Stimulated activated CD4-positive, alpha-beta T cell treated with anti-CD3 and anti-CD28 coated beads, Interleukin-15, amount 100 ng/mL, for 48 hours (primary cell): ENCODE measurements around the gene RELCH.

Experiments
- DNase-seq, 2 donors: peaks; one replicate each; pipeline ENCODE4 v3.0.0-alpha.2; 2020; ENCODE audit warnings: low read depth in 2 of 2

The RELCH gene

DNA sequence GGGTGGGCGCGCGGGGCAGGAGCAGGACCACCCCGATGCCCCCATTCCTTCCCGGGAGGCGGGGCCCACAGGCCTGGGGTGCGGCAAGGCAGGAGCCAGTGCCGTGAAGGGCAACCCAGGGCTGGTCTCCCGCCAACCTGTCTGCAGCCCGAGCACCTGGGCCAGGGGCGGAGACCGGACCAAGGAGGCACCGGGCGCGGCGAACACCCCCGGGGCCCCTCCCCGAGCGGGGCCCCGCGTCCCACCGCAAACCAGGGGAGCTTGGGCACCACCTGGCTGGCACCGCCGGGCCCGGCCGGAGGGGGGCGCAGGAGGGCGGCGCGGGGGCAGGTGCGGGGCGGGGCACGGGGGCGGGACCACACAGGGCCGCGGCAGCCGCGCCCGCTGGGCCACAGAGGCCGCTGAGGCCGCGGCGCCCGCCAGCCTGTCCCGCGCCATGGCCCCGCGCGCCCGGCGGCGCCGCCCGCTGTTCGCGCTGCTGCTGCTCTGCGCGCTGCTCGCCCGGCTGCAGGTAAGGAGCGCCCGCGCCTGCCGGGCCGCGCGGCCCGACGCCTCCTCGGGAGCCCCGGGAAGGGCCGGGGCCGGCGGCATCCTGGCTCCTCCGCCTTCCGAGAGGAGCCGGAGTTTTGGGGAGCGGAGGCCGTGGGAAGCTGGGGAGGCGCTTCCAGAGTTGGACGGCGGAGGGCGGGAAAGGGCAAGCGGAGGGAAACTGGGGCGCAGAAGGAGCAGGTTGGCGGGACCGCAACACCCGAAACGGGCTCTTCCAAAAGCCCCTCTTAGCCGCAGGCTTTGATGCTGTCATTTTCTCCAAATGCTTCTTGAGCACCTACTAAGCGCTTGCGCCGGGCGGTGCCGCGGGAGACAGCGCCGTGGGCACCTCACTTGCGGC lies 138.1 kb downstream of the RELCH start, which contains the start of gene TNFRSF11A:
TNFRSF11A (plus strand) TSS at position 394 of the 889 bp plus-strand sequence; CDS start at position 437, 43 bp downstream.
- peak; percentile 31 to 59 for DNase-seq

DNA sequence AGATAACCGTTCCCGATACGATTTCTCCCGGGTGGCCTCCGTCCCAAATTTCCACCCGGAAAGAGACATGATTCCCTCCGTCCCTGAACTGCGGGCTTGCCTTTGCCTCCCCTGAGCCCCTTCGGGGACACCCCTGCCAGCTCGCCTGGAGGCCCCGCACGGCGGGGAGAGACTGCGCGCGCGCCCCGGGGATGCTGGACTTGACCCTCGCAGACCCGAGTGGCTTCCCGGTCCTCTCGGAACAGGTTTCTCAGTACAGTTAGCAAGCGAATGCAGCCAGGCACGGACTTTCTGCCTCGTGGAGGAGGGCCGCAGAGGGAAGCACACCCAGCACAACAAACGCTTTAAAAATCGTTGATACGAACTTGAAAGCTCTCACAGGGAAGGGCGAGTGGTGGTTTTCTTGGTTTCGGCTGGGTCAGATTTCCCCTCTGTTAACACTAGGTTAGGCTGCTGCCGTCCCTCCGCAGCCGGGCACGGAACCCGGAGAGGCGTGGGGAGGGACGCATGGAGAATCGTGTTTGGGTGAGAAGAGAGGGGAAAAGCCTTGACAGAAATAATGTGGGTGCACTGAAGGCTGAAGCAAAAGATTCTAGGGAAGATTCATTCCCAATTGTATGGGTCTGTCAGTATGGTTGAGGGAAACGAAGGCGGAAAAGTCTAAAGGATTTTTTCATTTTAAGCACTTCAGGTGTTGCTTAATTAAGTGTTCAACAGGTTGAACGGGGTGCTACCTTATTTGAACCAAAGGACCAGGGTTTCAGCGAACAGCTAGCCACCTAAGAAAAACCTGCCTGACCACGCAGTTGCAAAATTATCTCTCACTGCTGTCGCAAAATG lies 139.0 kb downstream of the RELCH start:
- no peak for DNase-seq

DNA sequence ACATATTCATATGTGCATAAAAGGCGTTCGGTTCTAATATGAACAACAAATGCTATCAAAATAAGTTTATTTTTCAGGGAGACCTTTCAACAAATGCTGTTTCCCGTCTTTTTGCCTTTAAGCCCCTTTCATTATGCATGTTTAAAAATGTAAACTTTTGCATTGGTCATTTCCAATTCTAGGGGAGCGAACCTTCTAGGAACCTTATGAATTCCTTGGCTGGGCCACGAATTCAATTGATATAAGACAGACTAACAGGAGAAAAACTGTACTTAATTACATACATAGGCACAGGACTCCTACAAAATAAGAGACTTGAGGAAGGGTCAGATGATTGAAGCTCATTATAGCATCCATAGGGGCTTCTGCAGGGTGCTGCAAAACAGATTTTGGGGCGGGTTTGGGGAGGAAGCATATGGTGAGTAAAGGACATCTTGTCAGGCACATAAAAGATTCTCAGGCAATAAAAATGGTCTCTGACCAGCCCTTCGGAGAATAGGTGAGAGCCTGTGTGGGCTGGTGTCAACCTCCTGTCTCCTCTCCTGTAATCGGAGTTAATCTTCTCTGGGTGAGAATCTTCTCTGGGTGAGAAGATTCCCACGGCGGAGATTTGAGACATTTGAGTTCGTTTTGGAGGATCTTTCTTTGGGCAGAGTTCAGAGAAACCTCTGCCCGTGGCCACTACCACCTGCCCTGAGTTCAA lies 139.7 kb downstream of the RELCH start:
- no peak for DNase-seq

DNA sequence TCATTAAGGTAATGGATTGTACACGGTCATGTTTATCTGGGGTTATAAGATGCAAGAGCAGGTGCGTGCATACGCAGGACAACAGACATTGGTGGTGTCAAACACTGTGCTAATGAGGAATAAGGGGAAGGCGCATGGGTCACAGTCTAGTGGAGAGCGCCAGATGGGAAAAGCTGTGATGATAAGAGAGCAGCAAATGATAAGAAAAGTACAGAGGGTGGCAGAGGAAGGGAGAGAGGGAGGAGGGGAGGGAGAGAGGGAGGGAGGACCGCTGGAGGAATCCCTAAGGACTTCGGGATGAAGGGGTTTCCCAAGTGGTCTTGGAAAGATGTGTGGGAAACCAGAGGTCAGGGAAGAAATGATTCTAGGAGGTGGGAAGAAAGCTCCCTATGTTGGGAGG lies 140.9 kb downstream of the RELCH start:
- no peak for DNase-seq

DNA sequence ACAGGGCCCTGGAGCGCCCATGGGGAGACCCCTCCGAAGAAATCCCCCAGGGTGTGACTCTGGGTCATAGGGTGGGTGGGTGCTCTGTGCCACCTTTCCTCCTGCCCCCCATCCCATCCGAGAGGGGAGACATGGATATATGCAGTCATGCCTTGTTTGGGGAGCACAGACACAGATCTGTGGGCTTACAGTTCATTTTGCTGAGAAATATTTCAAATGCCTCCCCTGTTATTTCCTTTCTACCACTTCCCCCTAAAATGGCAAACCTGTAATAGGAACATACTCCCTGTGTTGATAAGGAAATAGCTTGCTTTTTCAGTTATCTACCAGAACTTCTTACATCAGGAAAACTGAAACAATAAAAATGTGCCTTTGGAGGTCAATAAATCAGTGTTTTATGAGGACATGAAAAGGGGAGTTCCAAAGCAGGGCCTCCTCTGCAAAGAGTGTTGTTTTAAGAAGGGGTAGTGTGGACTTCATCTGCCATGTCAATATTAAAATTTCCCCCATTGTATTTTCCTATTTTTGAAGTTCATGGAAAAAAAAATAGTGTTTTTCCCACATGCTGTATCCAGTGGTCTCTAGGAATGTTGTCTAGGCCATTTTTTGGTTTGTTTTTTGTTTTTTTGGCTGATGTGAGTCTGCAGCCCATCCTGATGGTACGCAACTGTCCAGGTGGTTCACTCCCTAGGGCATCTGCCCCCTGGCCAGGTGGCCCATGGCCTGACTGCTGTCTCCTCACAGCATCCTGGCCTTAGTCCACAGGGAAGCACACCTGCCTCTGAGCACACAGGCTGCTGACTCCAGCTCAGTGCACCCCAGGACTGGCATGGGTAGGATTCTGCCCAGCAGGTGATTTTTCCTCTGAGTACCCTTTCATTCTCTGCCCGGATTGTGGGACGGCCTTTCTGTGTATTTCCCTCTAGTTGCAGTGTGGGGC lies 141.8 kb downstream of the RELCH start:
- DNase-seq = no peak

GRCh38 chr18:62329691-62330454 lies 142.8 kb downstream of the RELCH start:
- DNase-seq = peak; percentile 43 to 44

DNA sequence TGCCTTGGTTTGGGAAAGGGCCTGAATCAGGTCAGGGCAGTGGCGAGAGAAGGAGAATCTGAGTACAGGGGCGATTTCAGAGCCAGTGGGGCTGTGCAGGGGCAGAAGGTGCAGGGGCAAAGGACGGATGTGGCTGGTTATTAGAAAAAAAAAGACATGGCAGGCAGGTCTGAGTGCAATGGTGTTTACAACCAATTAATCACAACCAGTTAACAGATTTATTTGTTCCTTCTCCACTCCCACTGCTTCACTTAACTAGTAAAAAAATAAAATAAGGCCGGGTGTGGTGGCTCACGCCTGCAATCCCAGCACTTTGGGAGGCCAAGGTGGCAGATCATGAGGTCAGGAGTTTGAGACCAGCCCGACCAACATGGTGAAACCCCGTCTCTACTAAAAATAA lies 143.6 kb downstream of the RELCH start:
- no peak for DNase-seq

GRCh38 chr18:62331581-62332356 lies 144.7 kb downstream of the RELCH start:
- no peak for DNase-seq

- DNase-seq = no peak
Measured at GRCh38 chr18:62332431-62332830, 145.4 kb downstream of the RELCH start.

GRCh38 chr18:62332964-62333695 lies 146.1 kb downstream of the RELCH start:
- no peak for DNase-seq

GRCh38 chr18:62334120-62334519 lies 147.1 kb downstream of the RELCH start:
- no peak for DNase-seq

DNA sequence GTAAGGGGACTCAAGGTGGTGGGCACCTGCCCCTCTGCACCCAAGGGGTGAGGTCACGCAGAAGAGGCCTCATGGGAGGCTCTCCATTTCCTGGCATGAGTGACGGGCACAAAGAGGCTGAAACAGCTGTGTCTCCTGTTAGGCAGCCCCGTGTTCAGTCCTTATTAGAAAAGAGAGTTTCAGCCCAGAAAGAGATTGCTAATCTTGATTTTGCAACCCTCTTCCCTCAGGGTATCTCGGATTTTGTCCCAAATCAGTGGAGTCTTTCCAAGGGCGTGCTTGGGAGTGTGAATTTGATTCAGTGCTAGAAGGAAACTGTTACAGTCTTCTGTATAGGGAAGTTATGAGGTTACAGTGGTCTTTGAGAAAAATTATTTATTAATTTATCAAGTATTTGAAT lies 148.4 kb downstream of the RELCH start:
- no peak for DNase-seq

- DNase-seq = no peak
Measured at GRCh38 chr18:62336618-62337017, 149.6 kb downstream of the RELCH start.

GRCh38 chr18:62337336-62337735 lies 150.3 kb downstream of the RELCH start:
- DNase-seq = no peak

DNA sequence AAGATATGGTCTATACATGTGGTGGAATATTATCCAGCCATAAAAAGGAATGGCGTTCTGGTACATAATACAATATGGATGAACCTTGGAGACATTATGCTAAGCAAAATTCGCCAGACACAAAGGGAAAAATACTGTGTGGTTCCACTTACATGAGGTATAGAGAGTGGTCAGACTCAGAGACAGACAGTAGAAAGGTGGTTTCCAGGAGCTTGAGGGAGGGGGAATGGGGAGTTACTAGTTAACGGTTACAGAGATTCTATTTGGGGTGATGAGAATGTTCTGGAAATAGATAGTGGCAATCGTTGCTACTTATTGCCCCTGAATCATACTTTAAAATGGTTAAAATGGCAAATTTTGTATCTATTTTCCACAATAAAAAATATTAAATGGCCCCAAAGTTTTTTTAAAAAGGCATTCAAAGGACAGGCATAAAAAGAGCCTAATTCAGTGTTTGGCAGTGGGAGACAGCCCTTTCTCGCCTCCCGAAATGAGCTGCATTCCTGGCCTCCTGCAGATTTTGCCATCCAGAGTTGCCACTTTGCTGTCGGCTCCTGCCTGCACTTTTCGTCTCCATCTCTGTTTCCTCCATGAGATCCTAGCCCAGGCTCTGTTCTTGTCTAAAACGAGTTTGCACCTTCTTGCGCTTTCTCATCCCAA lies 151.5 kb downstream of the RELCH start:
- DNase-seq = no peak

DNA sequence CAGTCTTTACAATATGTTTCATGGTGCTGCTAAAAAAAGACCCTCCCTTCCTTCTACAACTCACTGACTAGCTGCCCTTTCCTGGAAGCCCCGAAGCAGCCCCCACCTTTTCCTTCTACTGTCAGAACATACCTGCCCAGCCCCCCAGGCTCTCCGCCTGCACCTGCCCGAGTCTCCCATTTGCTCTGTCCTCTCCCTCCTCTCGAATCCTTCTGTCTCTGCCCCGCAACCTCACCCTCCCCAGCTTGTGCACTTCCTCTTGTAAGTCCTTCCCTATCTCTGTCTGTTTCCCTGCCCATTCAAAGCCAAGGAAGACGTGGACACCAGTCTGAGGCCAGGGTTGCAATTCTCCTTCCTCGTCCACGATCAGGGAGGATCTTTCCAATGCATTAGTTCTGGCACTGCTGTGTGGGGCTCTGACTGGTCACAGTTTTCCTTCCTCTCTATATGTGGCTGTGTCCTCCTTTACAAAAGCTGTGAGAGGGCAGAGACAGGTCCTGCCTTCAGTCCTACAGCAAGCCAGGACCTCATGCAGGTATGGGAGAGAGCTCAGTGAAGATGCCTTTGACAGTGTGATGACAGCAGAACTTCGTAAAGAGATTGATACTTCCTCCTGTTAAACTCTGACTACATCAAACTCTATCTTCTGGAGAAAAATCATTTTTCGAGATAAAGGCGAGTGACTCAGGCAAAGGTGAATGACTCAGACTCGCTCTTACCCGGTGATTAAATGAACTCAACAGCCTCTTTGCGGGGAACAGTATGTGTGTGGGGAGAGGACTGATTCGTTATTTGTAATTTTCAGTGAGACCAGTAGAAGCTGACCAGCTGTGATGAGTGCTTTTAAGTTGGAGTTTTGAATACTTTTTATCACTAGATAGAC lies 152.3 kb downstream of the RELCH start:
- DNase-seq = peak; percentile 30 to 33

- DNase-seq = no peak
Measured at GRCh38 chr18:62340996-62341395, 153.9 kb downstream of the RELCH start.
